ENCODE results near the gene IRGC. TPM values are rescaled to one million over a fixed set of nuclear protein-coding genes. Genes with fewer than 3 reads are reported as not detected.

The IRGC gene
- total and polyA plus RNA-seq, 2 donors (not counting 3 experiments of a cell fraction or from before 2014, with no cell fraction given), result not detected

DNA sequence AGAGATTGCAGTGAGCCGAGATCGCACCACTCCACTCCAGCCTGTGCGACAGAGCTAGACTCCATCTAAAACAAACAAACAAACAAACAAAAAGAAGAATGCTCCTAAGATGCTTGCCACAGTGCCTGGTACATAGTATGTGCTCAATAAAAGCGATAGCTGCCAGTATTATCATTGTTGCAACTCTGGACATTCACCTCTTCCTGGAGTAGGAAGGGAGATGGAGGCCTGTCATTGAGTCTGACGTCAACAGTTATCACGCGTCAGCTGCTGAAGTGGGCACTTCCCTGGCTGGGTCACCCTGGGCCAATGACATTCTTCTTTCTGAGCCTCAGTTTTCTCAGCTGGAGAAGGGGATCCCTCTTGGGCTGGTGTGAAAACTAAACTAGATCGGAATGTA lies 41.7 kb upstream of the IRGC start:
- H3K4me1 ChIP-seq (ENCODE audit: control insufficient read depth, extremely low read depth, insufficient read depth, low read length), result peaks cover 10% of the 10 kb centered on the region
- CTCF ChIA-PET, result interaction anchor here (1.0 to 1.1 kb wide), 3 partner anchors 50 to 103 kb away, joined by 3 to 6 read pairs (median 4); no protein-coding TSS in a partner anchor
- dilution Hi-C loops (cut with MboI; ENCODE audit: extremely low pct_ligation_motif_present, low sequenced_read_pairs), result no loop called here
- no peak overlapping the region for H3K4me3 ChIP-seq (replicated peaks in 1 of 3; ENCODE audit: insufficient read depth in 1 of 3, low read depth in 1 of 3, low read length in 3 of 3)
- TF ChIP-seq JUN (IDR thresholded peaks at IDR 0.05; ENCODE audit: borderline replicate concordance, insufficient read depth, insufficient read length, low read depth), result no peak
- no peak for TF ChIP-seq MAX (IDR thresholded peaks at IDR 0.05; ENCODE audit: insufficient read depth, insufficient read length)
- no peak for TF ChIP-seq FOS (IDR thresholded peaks at IDR 0.05; ENCODE audit: borderline replicate concordance, insufficient read depth, low read length)
- no peak for TF ChIP-seq POLR2AphosphoS5 (IDR thresholded peaks at IDR 0.05; ENCODE audit: insufficient read depth, low read depth, low read length)
- TF ChIP-seq POLR2A (IDR thresholded peaks at IDR 0.05; ENCODE audit: low read depth, low read length), result no peak
- TF ChIP-seq CTCF (IDR thresholded peaks at IDR 0.05; ENCODE audit: extremely low read depth in 1 of 2, insufficient read depth in 1 of 2, low read depth in 1 of 2, low read length in 2 of 2), result no peak
- no peak for TF ChIP-seq EZH2 (IDR thresholded peaks at IDR 0.05; ENCODE audit: borderline replicate concordance, low read depth, low read length, severe bottlenecking)
- TF ChIP-seq MYC (IDR thresholded peaks at IDR 0.05; ENCODE audit: low read depth, low read length), result no peak
- no peak for TF ChIP-seq GATA2 (IDR thresholded peaks at IDR 0.05; ENCODE audit: insufficient read depth, insufficient read length, low read depth, low read length)
- no peaks in the 10 kb centered on the region for H3K27me3 ChIP-seq (ENCODE audit: control insufficient read depth in 2 of 2, insufficient read depth in 2 of 2, low read length in 2 of 2)
- no peak overlapping the region for H3K4me2 ChIP-seq (ENCODE audit: insufficient read depth, low read length)
- FAIRE-seq, result no peak
- no peaks in the 10 kb centered on the region for H3K9me3 ChIP-seq (replicated peaks; ENCODE audit: control insufficient read depth, insufficient read depth, low read length)
- no peak overlapping the region for H2AFZ ChIP-seq (ENCODE audit: low read depth, low read length)
- POLR2A ChIA-PET, result no interaction called here
- H3K9ac ChIP-seq (replicated peaks; ENCODE audit: extremely low read depth, insufficient read depth, low read length), result no peak overlapping the region
- H4K20me1 ChIP-seq (replicated peaks; ENCODE audit: control insufficient read depth, extremely low read depth, insufficient read depth, low read length), result no peaks in the 10 kb centered on the region
- BruUV-seq (replicated peaks), result no TSS peak
- no peak overlapping the region for H3K27ac ChIP-seq (ENCODE audit: insufficient read depth, low read depth, low read length)
- no peaks in the 10 kb centered on the region for H3K36me3 ChIP-seq (ENCODE audit: control insufficient read depth in 2 of 2, extremely low read depth in 1 of 2, insufficient read depth in 2 of 2, low read length in 2 of 2)
- no peaks in the 10 kb centered on the region for H3K9me1 ChIP-seq (replicated peaks; ENCODE audit: control insufficient read depth, extremely low read depth, insufficient read depth, low read length)
- DNase-seq (ENCODE audit: low read depth, low spot score), result no peak
- intact Hi-C loops (cut with micrococcal nuclease), result no loop called here
- H3K79me2 ChIP-seq (ENCODE audit: control insufficient read depth, insufficient read depth, low read length), result no peaks in the 10 kb centered on the region

Measured in endothelial cell of umbilical vein (primary cell).